Cerebellar nuclear complex (tissue), 1 donor: ENCODE data around the gene NRG3.

Experiments
- DNase-seq, 2 experiments: peaks; one replicate each; lab custom pipeline; 2025; lab: John Stamatoyannopoulos, UW

Gene NRG3

GRCh38 chr10:82391971-82392370 is 517.0 kb downstream of the NRG3 start:
- no peak for DNase-seq

GRCh38 chr10:82392533-82392932 is 517.5 kb downstream of the NRG3 start:
- no peak for DNase-seq

GRCh38 chr10:82394122-82394521 is 519.1 kb downstream of the NRG3 start:
- DNase-seq: no peak

- no peak for DNase-seq
Measured at GRCh38 chr10:82394987-82395386, 520.0 kb downstream of the NRG3 start.

- no peak for DNase-seq
Measured at GRCh38 chr10:82396886-82397285, 521.9 kb downstream of the NRG3 start.

- DNase-seq: no peak
Measured at GRCh38 chr10:82397854-82398253, 522.9 kb downstream of the NRG3 start.

- DNase-seq: no peak
Measured at GRCh38 chr10:82399850-82400249, 524.9 kb downstream of the NRG3 start.

GRCh38 chr10:82400841-82401240 is 525.8 kb downstream of the NRG3 start:
- DNase-seq: no peak

- no peak for DNase-seq
Measured at GRCh38 chr10:82402906-82403401, 528.0 kb downstream of the NRG3 start.

GRCh38 chr10:82409671-82410070 is 534.7 kb downstream of the NRG3 start:
- DNase-seq: no peak

GRCh38 chr10:82411416-82411815 is 536.4 kb downstream of the NRG3 start:
- no peak for DNase-seq

- DNase-seq: no peak
Measured at GRCh38 chr10:82420001-82420400, 545.0 kb downstream of the NRG3 start.

GRCh38 chr10:82429302-82429701 is 554.3 kb downstream of the NRG3 start:
- no peak for DNase-seq

- no peak for DNase-seq
Measured at GRCh38 chr10:82438277-82438676, 563.3 kb downstream of the NRG3 start.

- no peak for DNase-seq
Measured at GRCh38 chr10:82440775-82441174, 565.8 kb downstream of the NRG3 start.

GRCh38 chr10:82452046-82452445 is 577.1 kb downstream of the NRG3 start:
- DNase-seq: no peak

- DNase-seq: no peak
Measured at GRCh38 chr10:82452676-82453075, 577.7 kb downstream of the NRG3 start.

- no peak for DNase-seq
Measured at GRCh38 chr10:82453678-82454293, 578.8 kb downstream of the NRG3 start.

- DNase-seq: no peak
Measured at GRCh38 chr10:82462910-82463551, 588.0 kb downstream of the NRG3 start.

- DNase-seq: no peak
Measured at GRCh38 chr10:82463614-82464013, 588.6 kb downstream of the NRG3 start.

GRCh38 chr10:82464191-82464818 is 589.3 kb downstream of the NRG3 start:
- no peak for DNase-seq

GRCh38 chr10:82464966-82465365 is 590.0 kb downstream of the NRG3 start:
- no peak for DNase-seq

- DNase-seq: no peak
Measured at GRCh38 chr10:82468453-82468852, 593.5 kb downstream of the NRG3 start.
